ENCODE measurements around the gene STEAP3. TPM values are rescaled to one million over a fixed set of nuclear protein-coding genes. Genes with fewer than 3 reads are reported as not detected.
A peak's percentile ranks its signal among the peaks of the same experiment; 100 is the strongest.

The STEAP3 gene
- total RNA-seq, 2 donors from 2014 or later, result 0.70 TPM; not detected in 1

DNA sequence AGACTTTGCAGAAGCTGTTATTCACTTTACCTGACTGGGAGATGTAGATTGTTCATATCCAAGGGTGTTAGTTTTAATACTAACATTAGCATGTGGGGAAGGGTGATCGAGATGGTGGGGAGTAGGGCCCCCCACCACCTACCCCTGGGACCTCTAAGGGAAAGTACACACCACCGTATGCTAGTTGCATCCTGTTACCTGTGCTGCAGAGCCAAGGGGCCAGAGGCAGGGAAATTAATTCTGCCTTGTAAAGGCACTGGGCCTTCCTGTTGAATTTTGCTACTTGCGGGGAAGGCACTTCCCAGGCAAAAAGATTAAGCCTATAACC, 9.0 kb downstream of the STEAP3 start:
- ATAC-seq (no peak), DNase-seq (ENCODE audit: low spot score in 2 of 2) (no peak)
- Mint-ChIP-seq H3K9me3 (no peaks in the 10 kb centered on the region), H3K27ac (no peak overlapping the region), H3K36me3 (no peaks in the 10 kb centered on the region)

DNA sequence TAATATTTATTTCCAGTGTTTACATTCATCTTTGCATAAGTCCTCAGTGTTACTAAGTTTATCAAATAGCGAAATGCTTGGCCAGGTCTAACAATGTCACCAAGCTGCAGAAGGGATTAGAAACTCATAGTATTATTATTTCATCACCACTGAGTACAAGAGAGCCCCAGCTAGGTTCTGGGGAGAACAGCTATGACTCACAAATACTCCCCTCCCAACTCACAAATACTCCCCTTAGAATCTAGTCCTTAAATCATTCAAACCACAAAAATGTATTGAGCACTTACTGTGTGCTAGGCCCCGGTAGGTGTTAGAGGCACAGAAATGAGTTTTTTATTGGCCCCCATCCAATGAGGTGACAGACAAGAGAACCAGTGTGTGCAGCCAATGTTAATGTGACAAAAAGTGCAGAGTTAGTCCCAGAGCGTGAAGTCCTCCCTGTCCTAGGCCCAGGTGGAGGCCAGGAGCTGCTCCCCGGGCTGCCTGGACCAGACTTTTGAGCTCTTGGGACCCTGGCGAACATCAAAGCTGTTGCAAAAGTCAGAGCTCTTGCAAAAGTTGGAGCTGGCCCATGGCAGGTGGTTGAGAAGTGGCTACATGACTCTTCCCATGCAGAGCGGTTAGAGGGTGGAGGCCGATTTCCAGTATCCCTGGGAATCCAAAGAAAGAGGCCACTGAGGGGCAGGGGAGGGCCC, 9.8 kb downstream of the STEAP3 start:
- Mint-ChIP-seq H3K9me3 (no peaks in the 10 kb centered on the region), H3K27ac (no peak overlapping the region), H3K36me3 (no peaks in the 10 kb centered on the region)
- no peak for DNase-seq (ENCODE audit: low spot score in 2 of 2)
- ATAC-seq, result peak in 1 of 2 donors; percentile 70

DNA sequence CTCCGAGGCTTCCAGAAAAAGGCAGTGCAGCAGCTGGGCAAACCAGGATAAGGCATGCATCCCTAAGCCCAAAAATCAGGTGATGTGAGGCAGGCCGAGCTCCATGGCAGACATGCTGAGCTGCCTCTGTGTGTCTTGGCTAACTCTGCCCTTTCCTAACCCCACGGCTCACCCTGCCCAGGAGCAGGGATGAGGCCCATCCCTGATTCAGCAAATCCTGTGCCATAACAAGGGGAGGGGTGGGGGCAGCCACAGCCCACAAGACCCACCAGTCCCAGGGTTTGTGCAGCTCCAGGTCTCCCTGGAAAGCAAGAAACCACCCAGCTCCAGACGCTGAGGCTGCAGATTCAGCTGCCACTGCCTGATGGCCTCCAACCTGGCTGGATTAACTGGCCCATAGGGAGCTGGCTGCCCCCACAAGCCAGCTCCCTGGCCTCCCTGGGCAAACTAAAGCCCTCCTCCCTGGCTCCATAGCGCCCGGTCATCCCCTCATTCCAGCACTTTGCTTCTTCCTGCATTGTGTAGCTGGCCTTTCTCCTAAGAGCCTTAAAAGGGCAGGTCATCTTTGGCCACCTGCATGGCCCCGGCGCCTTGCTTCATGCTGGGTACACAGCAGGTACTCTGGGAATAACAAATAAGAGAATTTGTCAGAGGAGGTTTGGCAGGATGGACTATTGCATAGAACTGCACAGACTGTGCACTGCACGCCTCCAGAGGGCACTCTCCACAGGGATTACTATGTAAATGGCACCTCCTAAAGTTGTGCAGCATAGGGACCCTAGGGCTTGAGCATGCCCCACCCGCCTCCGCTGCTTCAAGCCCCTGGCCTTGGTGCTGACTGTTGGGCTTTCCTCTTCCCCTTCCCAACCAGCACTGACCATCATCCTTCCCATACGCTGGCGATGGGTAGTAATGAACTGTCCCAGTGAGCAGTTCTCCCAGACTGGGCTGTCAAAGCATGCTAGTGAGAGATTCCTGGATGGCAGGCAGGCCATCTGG, 10.7 kb downstream of the STEAP3 start:
- ATAC-seq, result no peak
- DNase-seq (ENCODE audit: low spot score in 2 of 2), result no peak
- Mint-ChIP-seq H3K36me3 (no peaks in the 10 kb centered on the region), H3K9me3 (no peaks in the 10 kb centered on the region), H3K27ac (no peak overlapping the region)

DNA sequence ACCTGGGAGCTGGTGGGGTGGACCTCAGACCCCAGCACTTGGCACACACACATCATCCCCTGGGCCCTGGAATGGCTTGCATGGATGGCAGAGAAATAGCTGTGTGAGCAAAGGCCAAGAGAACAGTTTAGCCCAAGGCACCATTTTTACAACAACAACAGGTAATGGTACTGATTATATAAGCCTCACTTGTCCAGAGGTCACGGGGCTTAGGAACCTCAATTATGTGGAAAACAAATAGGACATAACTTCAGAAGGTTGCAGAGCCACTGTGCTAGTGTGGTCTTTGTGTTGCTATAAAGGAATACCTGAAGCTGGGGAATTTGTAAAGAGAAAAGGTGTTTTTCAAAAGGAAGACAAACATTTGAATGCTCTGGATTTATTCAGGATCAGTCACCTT, 13.2 kb downstream of the STEAP3 start:
- DNase-seq (ENCODE audit: low spot score in 2 of 2) (no peak), ATAC-seq (no peak)
- Mint-ChIP-seq H3K9me3 (no peaks in the 10 kb centered on the region), H3K36me3 (no peaks in the 10 kb centered on the region), H3K27ac (no peak overlapping the region)

DNA sequence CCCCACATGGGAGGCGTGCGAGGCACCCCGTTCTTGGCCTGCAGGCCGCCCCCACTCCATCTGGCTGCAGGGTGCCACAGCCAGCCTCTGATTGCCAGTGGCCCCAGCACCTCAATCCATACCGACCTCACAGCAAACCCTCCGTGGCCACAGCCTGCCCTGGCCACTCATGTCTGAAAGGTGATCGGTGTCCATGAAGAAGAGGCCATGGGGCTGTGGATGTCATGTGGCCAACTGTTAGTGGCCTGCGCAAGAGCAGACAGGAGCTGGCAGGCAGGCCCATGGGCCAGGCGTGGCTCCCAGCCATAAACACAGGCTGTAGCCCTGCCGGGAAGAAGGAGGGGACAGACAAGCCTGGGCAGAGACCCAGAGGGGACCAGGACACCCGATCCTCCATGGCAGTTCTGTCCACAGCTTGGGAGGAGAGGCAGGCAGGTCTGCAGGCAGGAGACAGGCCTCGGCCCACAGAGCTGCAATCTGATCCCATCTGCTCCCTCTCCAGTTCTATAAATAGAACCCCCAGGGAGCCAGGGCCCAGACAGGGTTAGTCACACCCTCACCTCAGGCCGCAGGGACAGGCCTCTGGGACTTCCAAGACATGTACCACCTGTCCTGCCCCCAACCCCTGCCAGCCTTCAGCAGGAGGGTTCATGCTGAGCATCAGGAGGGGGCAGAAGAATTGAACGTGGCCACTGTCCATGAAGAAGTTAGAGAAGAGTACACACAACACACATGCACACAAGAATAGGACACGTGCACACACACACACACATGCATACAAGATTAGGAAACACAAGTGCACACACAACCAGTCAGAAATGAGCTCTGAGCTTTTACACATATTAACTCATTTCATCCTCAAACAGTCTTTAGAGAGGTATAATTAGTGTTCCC, 16.9 kb downstream of the STEAP3 start:
- Mint-ChIP-seq H3K36me3 (no peaks in the 10 kb centered on the region), H3K9me3 (no peaks in the 10 kb centered on the region), H3K27ac (peak overlapping the region in 1 of 2 donors; percentile 36)
- DNase-seq (ENCODE audit: low spot score in 2 of 2), result no peak
- ATAC-seq, result no peak

DNA sequence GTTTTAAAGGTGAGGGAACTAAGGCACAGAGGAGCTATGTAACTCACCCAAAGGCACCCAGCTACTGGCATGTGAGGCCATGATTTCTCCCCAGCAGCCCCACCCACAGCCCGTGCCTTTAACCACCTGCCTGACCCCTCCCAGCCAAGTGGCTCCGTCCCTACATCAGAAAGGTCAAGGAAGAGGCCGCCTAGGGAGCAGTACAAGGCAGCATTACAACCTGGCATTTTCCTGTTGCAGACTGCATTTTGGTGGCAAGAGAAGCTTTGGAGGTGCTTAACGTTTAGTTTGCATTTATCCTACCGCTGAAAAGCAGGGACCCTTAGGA, 17.5 kb downstream of the STEAP3 start:
- ATAC-seq, result no peak
- H3K9me3 Mint-ChIP-seq, result no peaks in the 10 kb centered on the region

DNA sequence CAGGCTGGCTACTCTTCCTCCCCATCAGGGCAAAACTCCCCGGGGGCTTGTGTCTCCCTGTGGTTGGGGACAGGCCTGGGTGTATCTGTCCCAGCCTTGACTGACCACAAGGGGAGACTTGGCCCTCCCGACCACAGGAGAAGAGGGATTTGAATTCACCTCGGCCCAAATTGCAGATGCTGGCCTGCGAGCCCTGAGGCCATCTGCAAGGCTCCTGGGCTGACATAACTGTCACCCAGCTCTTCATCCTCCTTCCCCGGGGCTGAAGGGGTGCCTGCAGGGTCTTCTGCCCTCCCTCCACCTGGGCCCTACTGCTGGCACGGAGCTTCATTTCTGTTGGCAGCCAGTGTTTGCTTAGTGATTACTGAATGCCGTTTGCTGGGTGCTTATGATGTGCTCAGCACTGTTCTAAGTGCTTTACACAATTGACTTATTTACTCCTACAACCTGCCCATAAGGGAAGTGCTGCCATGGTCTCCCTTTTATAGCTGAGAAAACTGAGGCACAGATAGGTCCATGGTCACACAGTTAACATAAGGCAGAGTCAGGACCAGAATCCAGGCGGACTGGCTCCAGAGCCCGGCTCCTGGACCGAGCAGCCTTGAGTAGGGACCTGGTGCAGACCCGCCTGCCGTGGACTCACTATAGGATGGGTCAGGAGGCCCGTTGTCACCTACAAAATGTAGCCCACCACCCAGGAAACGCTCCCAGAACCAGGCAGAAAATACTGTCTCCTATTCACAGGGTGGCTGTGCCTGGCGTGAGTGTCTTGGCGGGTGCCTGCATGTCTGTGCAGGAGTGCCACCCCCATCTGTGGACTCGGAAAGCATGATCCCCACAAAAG, 18.9 kb downstream of the STEAP3 start:
- ATAC-seq, result no peak
- no peak for DNase-seq (ENCODE audit: low spot score in 2 of 2)
- H3K9me3 Mint-ChIP-seq, result no peaks in the 10 kb centered on the region
- H3K27ac Mint-ChIP-seq, result no peak overlapping the region
- no peaks in the 10 kb centered on the region for H3K36me3 Mint-ChIP-seq

More for the DNA sequence above, 17.5 kb downstream of the STEAP3 start:
- DNase-seq (ENCODE audit: low spot score in 2 of 2), result no peak
- no peak overlapping the region for H3K27ac Mint-ChIP-seq
- H3K36me3 Mint-ChIP-seq, result no peaks in the 10 kb centered on the region

DNA sequence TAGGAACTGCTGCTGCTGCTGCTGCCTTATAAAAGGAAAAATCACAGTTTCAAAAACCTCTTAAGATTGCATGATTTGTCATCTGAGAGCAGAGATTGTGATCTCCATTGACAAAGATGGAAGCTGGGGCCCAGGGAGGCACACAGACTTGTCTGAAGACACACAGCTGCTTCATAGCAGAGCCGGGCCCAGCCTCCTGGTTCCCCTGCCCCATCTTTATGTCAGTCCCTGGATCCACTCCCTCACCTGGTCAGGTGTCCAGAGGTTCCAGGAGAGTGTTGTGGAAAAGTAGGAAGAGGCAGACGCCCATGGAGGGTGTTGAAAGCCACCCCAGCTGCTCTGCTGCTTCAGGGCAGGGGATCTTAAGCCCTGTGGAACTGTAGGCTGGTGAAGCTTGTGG, 20.0 kb downstream of the STEAP3 start:
- Mint-ChIP-seq H3K27ac (no peak overlapping the region), H3K36me3 (no peaks in the 10 kb centered on the region), H3K9me3 (no peaks in the 10 kb centered on the region)
- DNase-seq (ENCODE audit: low spot score in 2 of 2) (no peak), ATAC-seq (no peak)

DNA sequence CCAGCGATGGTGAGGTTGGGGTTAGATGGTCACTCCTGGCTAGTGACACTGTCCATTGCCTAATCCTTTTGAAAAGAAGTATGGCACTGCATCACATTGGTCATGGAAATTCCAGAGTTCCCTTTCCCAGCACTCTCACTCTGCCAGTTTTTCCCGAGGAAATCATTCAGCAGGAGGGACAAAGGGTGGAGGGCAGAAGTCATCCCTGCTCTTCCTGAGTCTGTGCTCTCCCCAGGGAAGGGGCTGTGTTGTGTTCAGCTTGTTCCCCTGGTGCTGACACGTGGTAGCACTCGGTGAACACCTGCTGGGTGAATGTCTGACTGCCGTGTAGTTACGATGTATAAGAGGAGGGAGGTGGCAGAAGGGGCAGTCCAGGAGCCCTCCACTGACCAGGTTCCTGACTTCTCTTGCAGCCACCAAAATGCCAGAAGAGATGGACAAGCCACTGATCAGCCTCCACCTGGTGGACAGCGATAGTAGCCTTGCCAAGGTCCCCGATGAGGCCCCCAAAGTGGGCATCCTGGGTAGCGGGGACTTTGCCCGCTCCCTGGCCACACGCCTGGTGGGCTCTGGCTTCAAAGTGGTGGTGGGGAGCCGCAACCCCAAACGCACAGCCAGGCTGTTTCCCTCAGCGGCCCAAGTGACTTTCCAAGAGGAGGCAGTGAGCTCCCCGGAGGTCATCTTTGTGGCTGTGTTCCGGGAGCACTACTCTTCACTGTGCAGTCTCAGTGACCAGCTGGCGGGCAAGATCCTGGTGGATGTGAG, 21.6 kb downstream of the STEAP3 start:
- Mint-ChIP-seq H3K27ac (no peak overlapping the region), H3K9me3 (no peaks in the 10 kb centered on the region), H3K36me3 (no peaks in the 10 kb centered on the region)
- ATAC-seq, result no peak
- no peak for DNase-seq (ENCODE audit: low spot score in 2 of 2)

DNA sequence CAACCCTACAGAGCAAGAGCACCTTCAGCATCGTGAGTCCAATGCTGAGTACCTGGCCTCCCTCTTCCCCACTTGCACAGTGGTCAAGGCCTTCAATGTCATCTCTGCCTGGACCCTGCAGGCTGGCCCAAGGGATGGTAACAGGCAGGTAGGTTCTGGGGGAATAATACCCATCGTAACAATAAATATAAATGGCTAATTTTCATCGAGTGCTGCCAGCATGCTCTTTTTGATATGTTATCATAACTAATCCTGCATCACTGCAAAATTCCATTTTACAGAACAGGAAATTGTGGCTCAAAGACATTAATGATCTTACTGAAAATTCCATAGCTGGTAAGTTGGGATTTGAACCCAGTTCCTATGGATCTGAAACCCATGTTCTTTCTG, 22.2 kb downstream of the STEAP3 start:
- Mint-ChIP-seq H3K36me3 (no peaks in the 10 kb centered on the region), H3K27ac (no peak overlapping the region), H3K9me3 (no peaks in the 10 kb centered on the region)
- no peak for ATAC-seq
- no peak for DNase-seq (ENCODE audit: low spot score in 2 of 2)

DNA sequence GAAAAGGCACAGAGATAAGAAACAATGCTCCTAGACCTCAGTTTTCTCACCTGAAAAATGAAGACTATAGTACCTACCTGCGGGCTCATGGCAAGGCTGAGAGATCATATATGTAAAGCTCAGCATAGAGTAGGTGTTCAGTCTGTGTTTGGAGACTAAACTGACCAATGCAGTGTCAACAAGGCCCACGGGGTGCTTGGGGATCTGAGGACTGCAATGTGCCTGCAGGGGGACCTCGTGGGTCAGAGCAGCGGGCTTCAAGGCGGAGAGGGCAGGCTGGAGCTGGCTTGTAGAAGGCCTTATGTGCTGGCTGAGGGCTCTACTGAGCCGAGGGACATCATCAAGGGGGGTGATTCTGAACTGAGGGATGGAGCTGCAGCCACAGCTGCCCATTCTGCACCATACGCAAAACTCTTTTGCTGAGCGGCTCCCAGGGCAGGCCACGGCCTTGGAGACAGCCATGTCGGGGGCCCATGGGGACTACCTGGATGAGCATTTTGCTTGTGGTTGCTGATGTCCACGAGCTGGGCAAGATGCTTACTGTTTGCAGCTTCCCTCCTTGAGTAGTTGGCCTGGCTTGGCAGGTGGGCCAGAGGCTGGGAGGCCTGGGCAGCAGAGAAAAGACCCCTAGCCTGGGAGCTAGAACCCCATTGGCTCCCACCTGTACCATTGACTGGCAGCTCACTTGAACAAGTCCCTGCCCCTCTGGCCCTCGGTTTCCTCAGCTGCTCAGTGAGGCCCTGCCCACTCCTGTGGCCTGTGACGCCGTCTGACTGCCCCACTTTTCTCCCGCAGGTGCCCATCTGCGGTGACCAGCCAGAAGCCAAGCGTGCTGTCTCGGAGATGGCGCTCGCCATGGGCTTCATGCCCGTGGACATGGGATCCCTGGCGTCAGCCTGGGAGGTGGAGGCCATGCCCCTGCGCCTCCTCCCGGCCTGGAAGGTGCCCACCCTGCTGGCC, 23.5 kb downstream of the STEAP3 start:
- no peaks in the 10 kb centered on the region for H3K9me3 Mint-ChIP-seq
- H3K27ac Mint-ChIP-seq, result no peak overlapping the region
- H3K36me3 Mint-ChIP-seq, result no peaks in the 10 kb centered on the region
- ATAC-seq, result no peak
- DNase-seq (ENCODE audit: low spot score in 2 of 2), result no peak

DNA sequence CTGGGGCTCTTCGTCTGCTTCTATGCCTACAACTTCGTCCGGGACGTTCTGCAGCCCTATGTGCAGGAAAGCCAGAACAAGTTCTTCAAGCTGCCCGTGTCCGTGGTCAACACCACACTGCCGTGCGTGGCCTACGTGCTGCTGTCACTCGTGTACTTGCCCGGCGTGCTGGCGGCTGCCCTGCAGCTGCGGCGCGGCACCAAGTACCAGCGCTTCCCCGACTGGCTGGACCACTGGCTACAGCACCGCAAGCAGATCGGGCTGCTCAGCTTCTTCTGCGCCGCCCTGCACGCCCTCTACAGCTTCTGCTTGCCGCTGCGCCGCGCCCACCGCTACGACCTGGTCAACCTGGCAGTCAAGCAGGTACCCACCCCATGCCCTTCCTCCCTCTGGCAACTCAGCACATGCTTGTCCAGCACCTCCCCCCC, 24.2 kb downstream of the STEAP3 start:
- ATAC-seq (no peak), DNase-seq (ENCODE audit: low spot score in 2 of 2) (no peak)
- H3K9me3 Mint-ChIP-seq, result no peaks in the 10 kb centered on the region
- H3K27ac Mint-ChIP-seq, result no peak overlapping the region
- no peaks in the 10 kb centered on the region for H3K36me3 Mint-ChIP-seq

DNA sequence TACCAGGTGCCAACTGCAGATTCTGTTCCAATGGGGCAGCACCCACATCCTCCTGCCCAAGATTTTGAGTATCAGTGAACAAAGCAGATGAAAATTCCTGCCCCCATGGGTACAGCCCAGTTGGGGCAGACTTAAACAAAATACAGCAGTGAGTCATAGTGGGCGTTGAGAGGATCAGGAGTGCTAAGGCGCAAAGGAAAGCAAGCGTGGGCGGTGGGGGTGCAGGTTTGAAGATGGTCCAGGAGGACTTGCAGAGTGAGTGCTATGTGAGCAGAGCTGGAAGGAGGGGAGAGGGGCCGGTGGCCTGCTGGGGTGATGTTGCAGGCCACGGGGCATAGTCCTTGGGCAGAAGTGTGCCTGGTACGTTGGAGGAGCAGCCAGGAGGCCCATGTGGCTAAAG, 24.7 kb downstream of the STEAP3 start:
- no peaks in the 10 kb centered on the region for H3K36me3 Mint-ChIP-seq
- DNase-seq (ENCODE audit: low spot score in 2 of 2), result peak in 1 of 2 donors; percentile 31
- no peaks in the 10 kb centered on the region for H3K9me3 Mint-ChIP-seq
- ATAC-seq, result peak in 1 of 2 donors; percentile 24
- no peak overlapping the region for H3K27ac Mint-ChIP-seq

DNA sequence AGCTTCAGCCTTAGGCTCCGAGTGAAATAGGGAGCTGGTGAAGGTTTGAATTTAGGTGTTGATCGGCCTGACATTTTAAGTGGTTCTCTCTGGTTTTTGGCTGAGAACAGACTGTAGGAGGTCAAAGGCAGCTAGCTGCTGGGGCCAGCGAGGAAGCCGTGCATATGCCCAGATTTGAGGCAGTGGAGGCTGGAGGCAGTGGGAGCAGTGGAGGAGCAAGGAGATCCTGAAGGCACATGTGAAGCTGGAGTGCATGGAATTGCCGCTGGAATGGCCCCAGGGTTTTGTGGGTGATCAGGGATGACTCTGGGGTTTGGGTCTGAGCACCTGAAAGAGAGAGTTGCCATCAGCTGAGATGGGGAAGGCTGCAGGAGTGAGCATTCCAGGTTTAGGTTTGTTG, 25.1 kb downstream of the STEAP3 start:
- H3K9me3 Mint-ChIP-seq, result no peaks in the 10 kb centered on the region
- H3K36me3 Mint-ChIP-seq, result no peaks in the 10 kb centered on the region
- H3K27ac Mint-ChIP-seq, result no peak overlapping the region
- DNase-seq (ENCODE audit: low spot score in 2 of 2) (peak in 1 of 2 donors; percentile 6), ATAC-seq (no peak)

DNA sequence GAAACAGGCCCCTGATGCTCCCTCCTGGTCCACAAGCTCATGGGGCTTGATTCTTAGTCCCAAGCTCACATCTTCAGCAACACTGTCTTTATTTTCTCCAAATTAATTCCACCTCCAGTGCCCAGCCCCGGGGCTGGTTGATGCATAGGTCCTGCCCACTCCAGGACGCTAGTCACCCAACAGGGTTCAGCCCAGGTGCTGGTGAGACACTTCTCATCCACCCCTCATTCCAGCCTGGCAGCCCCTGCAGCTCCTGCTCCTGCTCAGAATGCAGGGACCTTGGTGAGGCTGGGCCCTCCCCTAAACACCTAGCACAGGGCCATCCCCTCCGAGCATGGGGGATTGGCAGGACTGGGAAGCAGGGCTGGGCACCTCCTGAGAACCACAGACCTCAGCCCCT, 25.7 kb downstream of the STEAP3 start:
- DNase-seq (ENCODE audit: low spot score in 2 of 2) (peak in 1 of 2 donors; percentile 35), ATAC-seq (no peak)
- no peak overlapping the region for H3K27ac Mint-ChIP-seq
- no peaks in the 10 kb centered on the region for H3K9me3 Mint-ChIP-seq
- H3K36me3 Mint-ChIP-seq, result no peaks in the 10 kb centered on the region
